GM21381 (cell line): ENCODE measurements around the gene SLC6A11.

ENCODE experiments used
- ATAC-seq: cut with Tn5 transposase; IDR thresholded peaks from one replicate; pipeline ENCODE4 v1.9.1; 2021; ENCODE audit warnings: mild to moderate bottlenecking, moderate library complexity; ENCODE audit not compliant: unreplicated experiment

The SLC6A11 gene

GRCh38 chr3:10788451-10788850, 27.6 kb upstream of the SLC6A11 start:
- no peak for ATAC-seq

DNA sequence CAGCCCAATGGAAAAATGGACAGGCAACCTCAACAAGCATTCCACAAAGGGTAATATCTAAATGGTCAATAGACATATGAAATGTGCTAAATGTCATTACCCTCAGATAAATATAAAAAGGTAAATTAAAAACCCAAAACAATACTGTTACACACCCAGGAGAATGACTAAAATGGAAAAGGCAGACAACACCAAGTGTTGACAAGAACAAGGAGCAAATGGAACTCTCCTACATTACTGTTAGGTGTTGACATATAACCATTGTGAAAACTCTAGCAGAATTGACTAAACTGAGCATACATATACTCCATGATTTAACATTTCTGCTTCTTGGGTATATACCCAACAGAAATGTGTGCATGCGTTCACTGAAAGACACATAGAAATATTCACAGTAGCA, 25.3 kb upstream of the SLC6A11 start:
- no peak for ATAC-seq

- ATAC-seq = no peak
Observed at GRCh38 chr3:10792208-10792607, 23.8 kb upstream of the SLC6A11 start.

GRCh38 chr3:10798600-10799367, 17.2 kb upstream of the SLC6A11 start:
- ATAC-seq = no peak

DNA sequence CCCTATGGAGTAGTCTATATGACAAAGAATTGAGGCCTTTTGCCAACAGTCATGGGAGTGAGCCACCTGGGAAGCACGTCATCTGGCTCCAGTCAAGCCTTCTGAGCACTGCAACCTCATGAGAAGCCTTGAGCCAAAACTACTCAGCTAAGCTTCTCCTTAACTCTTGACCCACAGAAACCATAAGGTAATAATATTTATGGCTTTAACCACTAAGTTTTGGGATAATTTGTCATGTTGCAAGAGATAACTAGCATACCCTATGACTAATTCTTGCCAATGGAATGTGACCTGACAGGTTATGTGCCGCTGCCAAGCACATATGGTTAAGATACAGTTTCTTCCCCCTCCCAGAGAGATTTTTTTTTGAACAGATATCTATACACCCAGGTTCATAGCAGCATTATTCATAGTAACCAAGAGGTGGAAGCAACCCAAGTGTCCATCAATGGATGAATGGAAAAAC, 11.8 kb upstream of the SLC6A11 start:
- ATAC-seq = no peak

DNA sequence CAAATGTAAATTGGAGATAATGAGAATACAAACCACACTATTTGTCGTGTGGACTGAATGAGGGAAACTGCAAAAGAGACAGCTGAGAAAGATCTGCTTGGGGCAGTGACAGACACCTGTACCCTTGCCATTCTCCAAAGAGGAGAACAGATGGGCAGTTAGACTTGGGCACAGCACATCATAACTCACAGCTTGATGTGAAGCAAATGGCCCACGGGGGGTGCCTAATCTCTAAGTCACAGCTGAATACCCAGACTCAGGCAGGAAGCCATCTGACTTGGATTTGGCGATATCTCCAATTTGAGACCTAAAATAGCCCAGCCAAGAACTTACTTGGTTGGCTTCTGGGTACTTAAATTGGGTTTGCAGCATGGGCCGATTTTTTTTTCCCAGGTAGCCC, 10.0 kb upstream of the SLC6A11 start:
- no peak for ATAC-seq

GRCh38 chr3:10808130-10808735, 7.8 kb upstream of the SLC6A11 start:
- no peak for ATAC-seq

DNA sequence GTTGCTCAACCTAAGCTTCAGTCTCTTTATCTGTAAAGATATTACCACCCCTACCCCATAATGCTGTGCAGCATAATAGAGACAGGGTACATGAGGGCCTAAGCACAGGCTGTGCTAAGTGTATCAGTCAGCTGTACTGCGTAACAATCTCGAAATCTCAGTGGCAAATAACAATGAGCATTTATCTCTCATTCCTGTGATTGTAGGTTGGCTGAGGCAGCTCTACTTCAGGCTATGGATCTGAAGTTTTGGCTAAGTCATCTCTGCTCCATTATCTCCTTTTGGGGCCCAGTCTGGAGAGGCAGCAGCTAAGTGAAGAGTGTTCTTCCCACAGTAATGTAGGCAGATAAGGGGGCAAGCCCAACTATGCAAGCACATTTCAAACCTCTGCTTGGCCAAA, 7.1 kb upstream of the SLC6A11 start:
- ATAC-seq = no peak

DNA sequence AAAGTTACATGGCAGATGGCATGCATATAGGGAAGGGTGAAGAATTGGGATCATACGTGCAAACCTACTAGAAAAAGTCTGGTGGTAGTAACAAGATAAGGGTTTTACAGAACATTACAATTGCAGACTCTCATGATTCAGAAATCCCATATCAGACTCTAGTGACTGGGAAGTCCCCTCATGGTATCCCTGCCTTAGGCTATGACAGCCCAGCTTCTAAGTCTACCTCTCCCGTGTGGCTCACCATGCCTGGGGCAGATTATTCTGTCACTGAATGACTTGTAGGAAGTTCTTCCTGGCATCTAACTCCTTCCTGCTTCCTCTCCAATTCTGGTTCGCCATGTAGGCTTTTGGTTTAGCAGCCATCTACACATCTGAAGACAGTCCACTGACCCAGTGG, 5.7 kb upstream of the SLC6A11 start:
- ATAC-seq = no peak

DNA sequence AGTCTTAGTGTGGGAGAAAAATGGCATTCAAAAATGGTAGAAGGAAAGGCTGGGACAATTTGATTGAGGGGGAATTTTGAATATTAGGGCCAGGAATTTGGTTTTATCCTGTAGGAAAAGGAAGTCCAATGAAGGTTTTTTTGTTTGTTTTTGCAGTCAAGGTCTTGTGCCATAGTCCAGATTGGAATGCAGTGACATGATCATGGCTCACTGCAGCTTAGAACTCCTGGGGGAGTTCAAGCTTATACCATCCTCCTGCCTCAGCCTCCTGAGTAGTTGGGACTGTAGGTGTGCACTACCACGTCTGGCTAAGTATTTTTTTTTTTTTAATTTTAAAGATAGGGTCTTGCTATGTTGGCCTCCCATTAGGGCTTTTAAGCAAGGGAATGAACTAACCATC, 2.6 kb upstream of the SLC6A11 start:
- ATAC-seq = no peak

DNA sequence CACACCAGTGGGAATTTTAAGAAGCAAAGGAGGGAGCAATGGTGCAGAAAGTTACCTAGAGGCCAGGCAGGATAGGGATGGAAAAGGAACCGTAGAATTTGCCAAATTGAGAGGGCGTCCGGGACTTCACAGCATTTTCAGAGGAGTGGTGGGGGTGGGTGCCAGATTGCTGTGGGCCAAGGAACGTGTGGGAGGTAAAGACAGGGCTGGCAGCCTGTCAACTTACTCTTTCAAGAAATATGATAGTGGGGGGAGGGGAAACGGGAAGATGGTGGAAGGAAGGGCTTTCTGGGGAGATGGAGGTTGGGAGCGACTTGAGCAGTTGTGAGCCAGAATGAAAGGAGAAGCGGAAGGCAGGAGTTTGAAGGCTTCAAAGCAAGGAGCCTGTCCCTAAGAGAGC, 1.4 kb upstream of the SLC6A11 start:
- ATAC-seq = no peak

DNA sequence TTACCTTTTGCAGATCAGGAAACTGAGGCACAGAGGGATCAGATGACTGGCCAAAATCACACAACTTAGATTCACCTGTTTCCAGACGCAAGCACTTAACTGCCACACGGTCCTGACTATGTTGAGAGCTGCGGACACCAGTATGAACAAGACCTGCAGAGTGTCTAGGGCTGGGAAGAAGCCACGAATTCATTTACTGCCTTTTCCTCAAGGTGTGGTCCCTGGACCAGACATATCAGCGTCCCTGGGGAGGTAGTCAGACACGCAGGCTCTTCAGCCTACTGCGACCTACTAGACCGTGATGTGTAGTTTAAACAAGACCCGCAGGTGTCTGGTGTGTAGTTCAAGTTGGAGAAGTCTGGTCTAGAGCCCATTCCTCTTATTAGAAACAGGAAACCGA, 541 bp upstream of the SLC6A11 start:
- no peak for ATAC-seq

GRCh38 chr3:10816863-10817253, 830 bp downstream of the SLC6A11 start:
- no peak for ATAC-seq

- no peak for ATAC-seq
Observed at GRCh38 chr3:10817506-10817905, 1.5 kb downstream of the SLC6A11 start.

- ATAC-seq = no peak
Observed at GRCh38 chr3:10822055-10822454, 6.0 kb downstream of the SLC6A11 start.

DNA sequence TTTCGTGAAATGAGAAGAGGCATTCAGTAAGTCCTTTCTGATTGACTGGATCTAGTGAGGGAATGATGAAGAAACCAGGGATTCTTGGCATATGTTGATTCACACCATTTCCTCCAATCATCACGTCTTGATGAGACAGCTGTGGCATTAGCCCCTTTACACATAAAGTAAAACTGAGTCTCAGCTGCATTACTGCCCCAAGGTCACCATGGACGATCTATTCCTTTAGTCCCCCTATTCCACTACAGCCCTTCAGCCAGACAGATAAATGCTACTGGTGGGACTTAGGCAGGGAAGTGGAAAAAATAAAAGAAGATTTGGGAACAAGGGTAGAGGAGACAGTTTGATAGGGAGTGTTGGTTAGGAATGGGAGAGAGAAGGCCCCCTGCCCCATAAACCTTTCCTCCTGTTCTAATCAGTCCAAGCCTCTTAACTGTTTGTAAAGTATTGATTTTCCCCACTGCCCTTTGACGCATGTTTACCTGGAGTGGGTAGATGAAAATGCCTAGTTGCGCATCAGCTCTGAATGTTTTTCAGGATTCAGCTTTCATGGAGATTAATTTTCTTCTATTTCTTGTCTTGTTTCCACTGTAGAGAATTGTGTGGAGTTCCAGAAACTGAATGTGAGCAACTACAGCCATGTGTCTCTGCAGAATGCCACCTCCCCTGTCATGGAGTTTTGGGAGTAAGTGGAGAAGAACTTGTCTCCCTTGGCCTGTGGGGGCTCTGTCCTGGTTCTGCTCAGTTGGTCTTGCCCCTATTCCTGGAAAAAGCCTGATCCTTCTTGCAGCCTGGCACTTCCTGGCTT, 6.9 kb downstream of the SLC6A11 start:
- ATAC-seq = no peak

DNA sequence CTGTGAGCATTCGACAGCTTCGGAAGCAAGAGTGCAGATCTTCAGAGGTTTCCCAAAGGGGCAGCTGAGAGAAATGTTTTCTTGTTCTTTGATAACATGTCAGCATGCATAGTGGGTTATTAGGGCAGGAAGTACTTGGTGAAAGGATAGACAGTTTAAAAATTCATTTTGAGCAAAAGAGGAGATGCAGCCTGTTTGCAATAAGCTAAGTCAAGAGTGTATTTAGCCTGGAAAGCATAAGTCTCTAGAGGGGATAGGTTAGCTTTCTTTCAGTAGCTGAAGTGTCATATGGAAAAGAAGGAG, 7.4 kb downstream of the SLC6A11 start:
- no peak for ATAC-seq

GRCh38 chr3:10824468-10824867, 8.4 kb downstream of the SLC6A11 start:
- ATAC-seq = no peak

DNA sequence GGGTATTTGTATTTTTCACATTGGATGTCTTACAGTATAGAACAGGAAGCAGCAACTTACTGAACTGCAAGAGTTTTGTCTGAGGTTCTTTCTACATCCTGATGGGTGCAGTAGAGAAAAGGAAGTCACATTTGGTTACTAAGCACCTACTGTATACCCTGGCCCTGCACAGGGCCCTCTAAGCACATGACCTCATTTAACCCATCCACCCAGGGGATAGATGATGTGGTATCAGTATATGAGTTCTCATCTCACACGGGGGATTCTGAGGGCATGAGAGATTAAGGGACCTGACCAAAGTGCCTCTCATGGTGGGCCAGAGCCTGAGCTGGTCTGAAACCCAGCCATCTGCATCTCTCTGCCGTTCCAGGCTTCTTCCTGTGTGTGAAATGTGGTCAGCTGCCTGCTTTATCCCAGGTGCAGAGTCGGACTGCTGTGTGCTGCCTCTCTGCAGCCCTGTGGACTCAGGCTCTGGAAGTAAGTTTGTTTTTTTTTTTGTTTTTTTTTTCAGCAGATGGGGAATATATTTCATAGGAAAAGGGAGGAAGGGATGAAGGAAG, 17.9 kb downstream of the SLC6A11 start:
- no peak for ATAC-seq

DNA sequence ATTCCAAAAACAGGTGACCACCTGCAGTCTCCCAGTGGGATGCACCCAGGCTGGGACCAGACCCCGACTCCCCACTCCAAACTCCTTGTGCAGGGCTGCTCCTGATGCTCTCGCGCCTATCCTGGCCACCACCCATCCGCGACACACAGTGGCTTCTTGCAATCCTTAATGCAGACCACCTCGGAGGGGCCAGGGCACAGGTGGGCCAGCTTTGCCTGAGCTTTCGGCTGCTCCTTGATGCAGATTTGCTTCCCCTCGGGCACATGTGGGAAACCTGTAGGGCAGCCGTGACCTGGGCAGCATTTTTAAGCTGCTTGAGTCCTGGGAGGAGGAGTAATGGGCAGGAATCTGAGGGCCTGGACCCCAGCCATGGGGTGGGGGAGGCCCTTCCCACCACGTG, 18.9 kb downstream of the SLC6A11 start:
- no peak for ATAC-seq

DNA sequence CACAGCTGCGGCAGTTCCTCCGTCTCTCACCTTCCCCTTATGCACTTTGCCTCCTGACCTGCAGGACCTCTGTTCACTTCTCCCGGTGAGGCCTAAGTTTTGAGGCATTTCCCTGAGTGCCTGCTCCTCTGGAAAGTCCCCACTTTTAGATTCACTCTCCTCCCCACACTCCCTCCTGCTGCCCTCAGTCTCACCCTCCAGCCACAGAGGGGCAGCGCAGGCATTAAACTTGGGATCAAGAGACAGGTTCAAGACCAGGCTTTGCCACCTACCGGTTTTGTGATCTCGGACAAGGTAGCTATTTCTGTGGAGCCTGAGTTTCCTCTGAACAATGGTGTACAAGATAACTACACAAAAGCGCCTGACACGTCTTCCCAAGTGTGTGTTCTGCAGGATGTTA, 19.4 kb downstream of the SLC6A11 start:
- ATAC-seq = no peak

DNA sequence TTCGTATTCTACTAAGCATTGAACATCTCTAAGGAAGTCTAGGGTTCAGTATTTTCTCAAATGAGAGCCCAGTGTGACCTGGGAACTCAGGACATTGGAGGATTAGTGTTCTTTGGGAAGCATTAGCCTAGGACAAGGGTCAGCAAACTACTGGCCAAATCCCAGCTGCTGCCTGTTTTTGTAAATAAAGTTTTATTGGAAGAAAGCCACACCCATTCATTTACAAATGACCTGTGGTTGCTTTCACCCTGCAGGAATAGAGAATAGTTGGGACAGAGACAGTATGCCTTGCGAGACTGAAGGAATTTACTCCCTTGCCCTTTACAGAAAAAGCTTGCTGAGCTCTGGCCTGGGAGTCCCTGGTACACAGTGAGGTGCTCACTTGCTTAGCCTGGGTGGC, 20.6 kb downstream of the SLC6A11 start:
- ATAC-seq = no peak
